PC-9 (cell line): ENCODE measurements around the gene KIAA2012.

Source experiments
- CTCF ChIP-seq: fragments of 200-600 bp; sonication (generic); conservative IDR thresholded peaks from 2 replicates; pipeline ENCODE4 v1.6.1; 2017; ENCODE audit warnings: mixed run types, antibody characterized with exemption, mild to moderate bottlenecking, moderate library complexity
- EZH2 ChIP-seq: fragments of 200-600 bp; sonication (generic); IDR thresholded peaks from 2 replicates; pipeline ENCODE4 v1.8.0; 2017; ENCODE audit warnings: antibody characterized with exemption, low read depth

- TF ChIP-seq CTCF: peak; percentile 84
- TF ChIP-seq EZH2: no peak
Measured at GRCh38 chr2:202178346-202178958, 105.4 kb downstream of the KIAA2012 start.
